Camera-type eye (tissue), 1 donor: ENCODE results near the gene ECE2. TPM values are rescaled to one million over a fixed set of nuclear protein-coding genes. Genes with fewer than 3 reads are reported as not detected.

Experiments used
- total RNA-seq: library from RNA; depleted of rRNA; stranded (reverse); fragments of >200 nt; gene quantifications from one replicate; pipeline ENCODE4 v1.2.3, GENCODE V29; 2014

The ECE2 gene
- 2.0 TPM for total RNA-seq

DNA sequence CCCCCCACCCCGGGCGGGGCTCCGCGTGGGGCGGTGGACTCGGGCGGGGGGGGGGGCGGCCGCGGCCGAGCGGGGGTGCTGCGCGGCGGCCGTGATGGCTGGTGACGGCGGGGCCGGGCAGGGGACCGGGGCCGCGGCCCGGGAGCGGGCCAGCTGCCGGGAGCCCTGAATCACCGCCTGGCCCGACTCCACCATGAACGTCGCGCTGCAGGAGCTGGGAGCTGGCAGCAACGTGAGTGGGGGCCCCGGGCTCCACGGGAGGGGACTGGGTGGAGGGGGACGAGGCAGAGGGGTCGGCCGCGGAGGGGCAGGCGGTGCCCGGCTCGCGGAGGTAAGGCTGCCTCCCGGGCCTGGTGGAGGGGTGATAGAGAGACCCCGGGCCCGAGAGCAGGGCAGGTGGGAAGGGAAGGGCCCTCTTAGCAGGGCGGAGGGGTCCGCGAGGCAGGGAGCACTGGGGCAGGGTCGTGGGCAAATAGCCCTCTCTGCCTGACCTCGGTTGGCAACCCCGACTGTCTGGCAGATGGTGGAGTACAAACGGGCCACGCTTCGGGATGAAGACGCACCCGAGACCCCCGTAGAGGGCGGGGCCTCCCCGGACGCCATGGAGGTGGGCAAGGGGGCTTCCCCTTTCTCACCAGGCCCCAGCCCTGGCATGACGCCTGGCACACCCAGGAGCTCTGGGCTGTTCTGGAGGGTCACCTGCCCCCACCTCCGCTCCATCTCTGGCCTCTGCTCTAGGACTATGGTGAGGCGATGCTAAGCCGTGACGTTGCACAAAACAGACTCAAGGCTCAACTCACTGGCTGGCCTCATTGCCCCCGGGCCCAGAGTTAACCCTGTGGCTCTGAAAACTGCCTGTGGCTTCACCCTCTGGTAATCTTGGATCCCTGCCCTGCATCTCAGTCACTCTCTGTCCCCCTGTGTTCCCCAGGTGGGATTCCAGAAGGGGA, at the start of gene ECE2:
ECE2 (plus strand) TSS at position 62 of the 950 bp plus-strand sequence; CDS start at position 194, 132 bp downstream.

DNA sequence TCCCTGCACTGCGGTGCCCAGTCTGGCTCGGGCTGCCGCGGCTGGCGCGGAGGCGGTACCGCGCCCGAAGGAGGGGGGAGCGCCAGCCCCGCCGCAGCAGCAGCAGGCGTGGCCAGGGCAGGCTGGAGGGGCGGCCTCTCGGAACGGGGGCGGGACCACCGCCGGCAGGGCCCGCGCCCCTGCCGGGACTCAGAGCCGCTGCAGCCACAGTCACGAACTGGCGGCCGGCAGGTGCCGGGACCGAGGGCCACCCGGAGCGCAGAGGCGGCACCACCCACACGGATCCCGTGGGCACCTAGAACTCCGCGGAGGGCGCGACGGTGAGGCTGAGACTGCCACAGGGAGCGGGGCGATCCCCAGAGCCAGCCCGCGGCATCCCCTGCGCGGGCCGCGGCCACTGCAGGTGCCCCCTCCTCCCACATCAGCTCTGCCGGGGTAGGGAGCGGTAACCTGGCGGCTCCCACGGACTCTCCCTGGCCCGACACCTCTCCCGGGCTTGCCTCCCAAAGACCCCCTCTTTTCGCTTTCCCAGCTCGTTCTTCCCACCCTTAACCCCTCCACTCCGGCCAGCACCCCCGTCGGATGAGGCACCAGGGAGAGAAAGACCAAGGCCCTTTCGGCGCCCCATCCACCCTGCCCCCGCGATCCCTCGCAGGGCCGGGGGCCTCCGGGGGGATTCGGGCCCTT, 46.3 kb upstream of the ECE2 start, which contains the start of gene VWA5B2:
VWA5B2 (plus strand) TSS at position 192 of the 687 bp plus-strand sequence. CDS start 944 bp downstream, outside the sequence.

DNA sequence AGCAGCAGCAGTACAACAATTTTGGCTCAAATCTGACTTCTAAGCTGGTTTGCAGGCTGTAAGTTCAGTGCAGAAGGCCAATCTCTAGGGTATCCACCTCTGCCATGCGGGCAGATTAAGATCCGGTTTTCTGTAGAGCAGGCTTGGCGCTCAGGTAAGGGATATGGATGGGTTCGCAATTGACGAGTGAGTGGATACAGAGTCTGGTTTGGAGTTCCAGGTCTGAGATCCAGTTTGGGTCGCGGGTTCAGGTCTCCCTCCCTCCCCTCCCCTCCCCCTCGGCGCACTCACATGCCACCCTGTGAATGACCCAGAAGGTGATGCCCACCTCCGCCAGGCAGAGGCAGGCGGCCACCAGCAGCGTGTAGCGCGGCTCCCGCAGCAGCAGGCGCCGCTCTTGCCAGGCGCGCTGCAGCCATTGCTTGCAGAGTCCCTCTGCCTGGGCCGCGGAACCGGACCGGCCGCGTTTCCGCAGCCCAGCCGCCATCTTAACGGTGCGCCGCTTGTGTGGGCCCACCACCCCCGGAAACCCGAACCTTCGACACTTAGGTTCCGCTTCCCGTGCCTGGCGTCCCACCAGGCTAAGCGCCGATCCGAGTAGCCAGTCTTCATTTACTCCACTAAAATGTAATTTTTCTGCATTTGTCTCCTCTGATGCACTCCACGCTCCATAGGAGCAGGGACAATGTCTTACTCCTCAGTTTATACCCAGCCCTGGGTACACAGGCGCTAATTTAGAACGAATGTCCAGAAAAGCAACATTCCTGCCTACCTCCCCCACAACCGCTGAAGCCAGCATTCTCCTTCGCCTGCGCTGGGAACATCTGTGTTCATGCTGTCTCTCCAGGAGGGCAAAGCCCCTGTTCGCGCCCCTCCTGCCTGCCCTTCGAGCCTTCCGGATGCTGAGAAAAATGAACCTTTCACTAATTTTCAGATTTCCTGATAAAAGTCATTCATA, 27.1 kb upstream of the ECE2 start, which contains the start of gene ALG3:
ALG3 (minus strand) TSS at position 509 of the 958 bp plus-strand sequence; CDS start at position 487, 22 bp downstream.

GRCh38 chr3:184249412-184250166, 26.2 kb upstream of the ECE2 start, which contains the start of gene EEF1AKMT4:
TSS of gene EEF1AKMT4 (plus strand) at chr3:184249672. CDS start at chr3:184249695, 23 bp downstream.

DNA sequence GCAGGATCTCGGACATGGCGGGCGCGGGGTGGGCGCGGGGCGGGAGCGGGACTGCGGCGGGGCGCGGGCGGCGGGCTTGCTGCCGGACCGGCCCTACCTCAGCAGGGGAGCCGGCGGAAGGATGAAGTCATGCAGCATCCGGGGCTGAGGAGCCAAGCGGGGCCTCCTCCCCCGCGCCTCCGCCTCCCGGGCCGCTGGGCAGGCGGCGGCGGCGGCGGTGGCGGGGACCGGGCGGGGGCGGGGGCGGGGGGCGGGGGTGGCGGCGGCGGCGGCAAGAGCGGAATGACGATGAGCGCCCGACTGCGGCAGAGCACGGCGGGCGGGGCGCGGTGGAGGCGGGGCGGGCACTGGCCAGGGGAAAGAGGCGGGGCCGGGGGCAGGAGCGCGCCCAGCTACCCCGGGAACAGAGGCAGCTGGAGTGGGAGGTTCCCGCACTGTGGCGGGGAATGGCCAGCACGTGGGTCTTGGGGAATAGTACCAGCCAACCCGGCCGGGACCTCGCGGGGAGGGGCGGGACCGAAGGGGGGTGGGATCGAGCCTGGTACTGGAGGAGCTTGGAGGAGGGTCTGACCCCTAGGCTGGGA, 14.5 kb upstream of the ECE2 start, which contains the start of gene CAMK2N2:
CAMK2N2 (minus strand) TSS at position 284 of the 584 bp plus-strand sequence; CDS start at position 16, 268 bp downstream.

DNA sequence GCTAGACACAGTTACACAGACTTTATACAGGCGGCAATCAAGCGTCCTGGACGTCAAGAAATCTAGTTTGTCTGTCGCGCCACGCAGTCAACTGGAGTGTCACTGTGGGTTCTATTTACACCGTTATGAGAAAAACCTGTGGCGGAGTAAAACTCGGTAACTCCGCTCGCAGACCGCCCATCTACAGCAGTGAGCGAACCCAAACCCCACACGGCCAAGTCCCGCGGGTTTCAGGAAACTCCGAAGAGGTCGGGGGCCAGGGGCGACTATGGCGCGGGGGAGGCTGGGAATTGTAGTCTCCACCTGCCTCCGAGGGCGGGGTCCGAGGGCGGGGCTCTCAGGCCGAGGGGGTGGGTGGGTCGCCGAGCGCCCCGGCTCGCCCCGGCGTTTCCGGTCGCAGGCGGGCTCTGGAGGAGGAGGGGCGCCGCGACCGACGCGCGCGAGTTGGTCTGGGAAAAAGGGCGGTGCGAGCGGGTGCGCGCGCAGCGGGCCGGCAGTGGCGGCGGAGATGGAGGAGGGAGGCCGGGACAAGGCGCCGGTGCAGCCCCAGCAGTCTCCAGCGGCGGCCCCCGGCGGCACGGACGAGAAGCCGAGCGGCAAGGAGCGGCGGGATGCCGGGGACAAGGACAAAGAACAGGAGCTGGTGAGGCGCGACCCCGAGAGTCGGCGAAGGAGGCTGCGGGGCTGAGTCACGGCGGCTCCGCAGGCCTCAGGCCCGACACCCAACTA, 23.1 kb downstream of the ECE2 start, which contains the start of gene PSMD2:
PSMD2 (plus strand) TSS at position 483 of the 729 bp plus-strand sequence; CDS start at position 509, 26 bp downstream.

GRCh38 chr3:184314363-184314699, 38.5 kb downstream of the ECE2 start, which contains the start of gene EIF4G1:
TSS of gene EIF4G1 (plus strand) at chr3:184314606. CDS start at chr3:184315797, 1,191 bp downstream.

GRCh38 chr3:184337399-184337714, 61.5 kb downstream of the ECE2 start, which contains the start of gene FAM131A:
TSS of gene FAM131A (plus strand) at chr3:184337600. CDS start at chr3:184337631, 31 bp downstream.

Other genes starting within 250 kb of the ECE2 start
- not detected for gene HTR3D, start 244.3 kb upstream of the ECE2 start, total RNA-seq
- gene HTR3C, start 223.0 kb upstream of the ECE2 start, total RNA-seq = not detected
- gene HTR3E, start 179.0 kb upstream of the ECE2 start, total RNA-seq = not detected
- gene EIF2B5, start 140.7 kb upstream of the ECE2 start, total RNA-seq = 44.0 TPM
- 66.6 TPM for gene DVL3, start 120.6 kb upstream of the ECE2 start, total RNA-seq
- 273 TPM for gene AP2M1, start 101.2 kb upstream of the ECE2 start, total RNA-seq
- 60.0 TPM for gene ABCF3, start 89.8 kb upstream of the ECE2 start, total RNA-seq
- 1.2 TPM for gene VWA5B2, start 46.4 kb upstream of the ECE2 start, total RNA-seq
- gene ALG3, start 27.1 kb upstream of the ECE2 start, total RNA-seq = 27.2 TPM
- gene EEF1AKMT4, start 26.4 kb upstream of the ECE2 start, total RNA-seq = not detected
- gene CAMK2N2, start 14.5 kb upstream of the ECE2 start, total RNA-seq = 1.1 TPM
- 236 TPM for gene PSMD2, start 23.2 kb downstream of the ECE2 start, total RNA-seq
- gene EIF4G1, start 38.6 kb downstream of the ECE2 start, total RNA-seq = 155 TPM
- gene FAM131A, start 61.6 kb downstream of the ECE2 start, total RNA-seq = 32.0 TPM
- gene CLCN2, start 85.6 kb downstream of the ECE2 start, total RNA-seq = 11.0 TPM
- gene POLR2H, start 85.7 kb downstream of the ECE2 start, total RNA-seq = 62.1 TPM
- not detected for gene THPO, start 102.2 kb downstream of the ECE2 start, total RNA-seq
- gene CHRD, start 104.0 kb downstream of the ECE2 start, total RNA-seq = 26.8 TPM